Measurements from ENCODE around the gene ABCA4. TPM values are rescaled to one million over a fixed set of nuclear protein-coding genes. Genes with fewer than 3 reads are reported as not detected.

Gene ABCA4
- total RNA-seq, 1 donor from 2014 or later: 1.4 TPM

GRCh38 chr1:94121411-94121821 is 468 bp upstream of the ABCA4 start:
- Histone ChIP-seq H3K27me3 (no peaks in the 10 kb centered on the region), H3K36me3 (no peaks in the 10 kb centered on the region), H3K9me3 (no peaks in the 10 kb centered on the region), H3K4me1 (no peaks in the 10 kb centered on the region), H3K4me3 (no peak overlapping the region), H3K27ac (no peak overlapping the region)
- ATAC-seq: no peak
- no peak for TF ChIP-seq CTCF (IDR thresholded peaks at IDR 0.05)
- intact Hi-C loops (cut with DNase I): no loop called here
- no peak for DNase-seq

- Histone ChIP-seq H3K4me1 (no peaks in the 10 kb centered on the region), H3K4me3 (no peak overlapping the region), H3K9me3 (no peaks in the 10 kb centered on the region), H3K27me3 (no peaks in the 10 kb centered on the region), H3K36me3 (no peaks in the 10 kb centered on the region), H3K27ac (no peak overlapping the region)
- DNase-seq (no peak), ATAC-seq (no peak)
- no peak for TF ChIP-seq CTCF (IDR thresholded peaks at IDR 0.05)
- intact Hi-C loops (cut with DNase I): no loop called here
Observed at GRCh38 chr1:94120570-94120901, 412 bp downstream of the ABCA4 start.

GRCh38 chr1:94119796-94120569 is 965 bp downstream of the ABCA4 start:
- no peak overlapping the region for H3K4me3 ChIP-seq
- intact Hi-C loops (cut with DNase I): no loop called here
- no peaks in the 10 kb centered on the region for H3K4me1 ChIP-seq
- no peaks in the 10 kb centered on the region for H3K9me3 ChIP-seq
- no peak for ATAC-seq
- no peaks in the 10 kb centered on the region for H3K36me3 ChIP-seq
- H3K27ac ChIP-seq: no peak overlapping the region
- no peak for DNase-seq
- TF ChIP-seq CTCF (IDR thresholded peaks at IDR 0.05): no peak
- H3K27me3 ChIP-seq: no peaks in the 10 kb centered on the region

GRCh38 chr1:94119306-94119705 is 1.6 kb downstream of the ABCA4 start:
- TF ChIP-seq CTCF (IDR thresholded peaks at IDR 0.05): no peak
- Histone ChIP-seq H3K4me3 (no peak overlapping the region), H3K27me3 (no peaks in the 10 kb centered on the region), H3K9me3 (no peaks in the 10 kb centered on the region), H3K4me1 (no peaks in the 10 kb centered on the region), H3K27ac (no peak overlapping the region), H3K36me3 (no peaks in the 10 kb centered on the region)
- ATAC-seq (no peak), DNase-seq (no peak)
- intact Hi-C loops (cut with DNase I): no loop called here

GRCh38 chr1:94118471-94118870 is 2.5 kb downstream of the ABCA4 start:
- no peak for ATAC-seq
- intact Hi-C loops (cut with DNase I): no loop called here
- no peak overlapping the region for H3K4me3 ChIP-seq
- no peaks in the 10 kb centered on the region for H3K4me1 ChIP-seq
- no peak overlapping the region for H3K27ac ChIP-seq
- no peaks in the 10 kb centered on the region for H3K9me3 ChIP-seq
- no peaks in the 10 kb centered on the region for H3K27me3 ChIP-seq
- no peaks in the 10 kb centered on the region for H3K36me3 ChIP-seq
- TF ChIP-seq CTCF (IDR thresholded peaks at IDR 0.05): no peak
- DNase-seq: no peak

- intact Hi-C loops (cut with DNase I): no loop called here
- Histone ChIP-seq H3K27ac (no peak overlapping the region), H3K4me3 (no peak overlapping the region)
Observed at GRCh38 chr1:94118013-94118412, 2.9 kb downstream of the ABCA4 start.

More at GRCh38 chr1:94118013-94118412, 2.9 kb downstream of the ABCA4 start:
- no peak for DNase-seq
- H3K36me3 ChIP-seq: no peaks in the 10 kb centered on the region
- no peaks in the 10 kb centered on the region for H3K9me3 ChIP-seq
- H3K4me1 ChIP-seq: no peaks in the 10 kb centered on the region
- no peak for TF ChIP-seq CTCF (IDR thresholded peaks at IDR 0.05)
- no peaks in the 10 kb centered on the region for H3K27me3 ChIP-seq
- no peak for ATAC-seq
